ENCODE measurements around the gene ZNF512. TPM values are rescaled to one million over a fixed set of nuclear protein-coding genes. Genes with fewer than 3 reads are reported as not detected.

The ZNF512 gene
- total and polyA plus RNA-seq, 2 of the 13 experiments (the other 11 are each of a cell fraction or from before 2014, with no cell fraction given): 29.8 to 31.0 TPM

DNA sequence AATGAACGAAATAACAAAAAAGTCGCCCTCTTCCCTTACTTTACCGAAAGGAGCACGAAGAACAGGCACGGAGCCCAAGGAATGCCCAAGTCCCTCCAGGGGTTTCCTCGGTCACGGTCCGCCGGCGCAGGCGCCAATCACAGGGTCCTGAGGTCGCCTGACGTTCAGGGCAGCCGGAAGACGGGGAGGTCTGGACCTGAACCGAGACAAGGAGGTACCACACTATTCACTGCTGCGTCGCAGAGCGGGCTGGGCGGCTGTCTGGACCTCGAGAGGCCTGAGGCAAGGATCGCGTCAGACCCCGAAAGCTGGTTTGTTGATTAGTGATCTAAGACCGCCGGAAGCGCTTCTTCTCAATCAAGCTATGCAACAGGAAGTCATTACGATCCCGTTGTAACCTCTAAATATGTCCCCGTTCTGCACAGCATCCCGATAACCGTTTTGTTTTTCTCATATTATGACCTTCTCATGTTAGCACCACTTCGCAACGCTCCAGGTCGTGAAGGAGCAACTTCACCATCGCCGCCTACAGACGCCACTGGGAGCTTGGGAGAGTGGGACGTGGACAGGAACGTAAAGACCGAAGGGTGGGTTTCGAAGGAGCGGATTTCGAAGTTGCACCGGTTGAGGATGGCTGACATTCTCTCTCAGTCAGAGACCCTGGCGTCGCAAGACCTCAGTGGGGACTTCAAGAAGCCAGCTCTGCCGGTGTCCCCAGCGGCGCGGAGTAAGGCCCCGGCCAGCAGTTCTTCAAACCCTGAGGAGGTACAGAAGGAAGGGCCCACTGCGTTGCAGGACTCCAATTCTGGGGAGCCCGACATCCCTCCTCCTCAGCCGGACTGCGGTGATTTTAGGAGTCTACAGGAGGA, 80.7 kb downstream of the ZNF512 start, which contains the start of the genes SLC4A1AP and SUPT7L (continued):
- TF ChIP-seq ZNF646 (CRISPR knock-in tag; IDR thresholded peaks at IDR 0.05) (no peak), REST (IDR thresholded peaks at IDR 0.05; ENCODE audit: borderline replicate concordance in 1 of 2, low read depth in 1 of 2, low read length in 2 of 2) (peak in 1 of 2 experiments; percentile 79; a peak in 2 of 4 replicates), MXI1 (IDR thresholded peaks at IDR 0.05; ENCODE audit: borderline replicate concordance, low read depth, low read length) (peak; percentile 43; the same call in 1 of the 3 replicates), ZFP37 (CRISPR knock-in tag; IDR thresholded peaks at IDR 0.05; ENCODE audit: borderline replicate concordance) (peak; percentile 61; the same call in 1 of the 2 replicates), THAP11 (CRISPR knock-in tag; IDR thresholded peaks at IDR 0.05) (peak; percentile 95), ZNF615 (CRISPR knock-in tag; IDR thresholded peaks at IDR 0.05; ENCODE audit: borderline replicate concordance) (peak; percentile 92), ZNF644 (CRISPR knock-in tag; IDR thresholded peaks at IDR 0.05; ENCODE audit: low read depth) (no peak), ZNF678 (CRISPR knock-in tag; IDR thresholded peaks at IDR 0.05) (no peak), HNRNPUL1 (IDR thresholded peaks at IDR 0.05; ENCODE audit: low read depth, low read length) (no peak), RFX5 (IDR thresholded peaks at IDR 0.05; ENCODE audit: low read depth, low read length) (no peak), KLF13 (CRISPR knock-in tag; IDR thresholded peaks at IDR 0.05) (no peak), E2F5 (CRISPR knock-in tag; conservative IDR thresholded peaks at IDR 0.05) (peak; percentile 12; the same call in 1 of the 2 replicates)
- TF ChIP-seq, protein P1, sequence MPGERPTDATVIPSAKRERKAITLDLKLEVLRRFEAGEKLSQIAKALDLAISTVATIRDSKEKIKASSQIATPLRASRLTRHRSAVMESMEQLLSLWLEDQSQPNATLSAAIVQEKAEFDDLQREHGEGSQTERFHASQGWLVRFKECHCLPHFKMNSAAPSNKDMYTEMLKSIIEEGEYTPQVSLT (CRISPR knock-in tag; IDR thresholded peaks at IDR 0.05; ENCODE audit: borderline replicate concordance, low read depth): no peak
- TF ChIP-seq, protein P2, sequence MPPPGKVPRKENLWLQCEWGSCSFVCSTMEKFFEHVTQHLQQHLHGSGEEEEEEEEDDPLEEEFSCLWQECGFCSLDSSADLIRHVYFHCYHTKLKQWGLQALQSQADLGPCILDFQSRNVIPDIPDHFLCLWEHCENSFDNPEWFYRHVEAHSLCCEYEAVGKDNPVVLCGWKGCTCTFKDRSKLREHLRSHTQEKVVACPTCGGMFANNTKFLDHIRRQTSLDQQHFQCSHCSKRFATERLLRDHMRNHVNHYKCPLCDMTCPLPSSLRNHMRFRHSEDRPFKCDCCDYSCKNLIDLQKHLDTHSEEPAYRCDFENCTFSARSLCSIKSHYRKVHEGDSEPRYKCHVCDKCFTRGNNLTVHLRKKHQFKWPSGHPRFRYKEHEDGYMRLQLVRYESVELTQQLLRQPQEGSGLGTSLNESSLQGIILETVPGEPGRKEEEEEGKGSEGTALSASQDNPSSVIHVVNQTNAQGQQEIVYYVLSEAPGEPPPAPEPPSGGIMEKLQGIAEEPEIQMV (CRISPR knock-in tag; IDR thresholded peaks at IDR 0.05; ENCODE audit: low read depth): peak; percentile 96
